GM21360 (cell line): Measurements from ENCODE around the gene MTNR1B.

Experiments
- ATAC-seq: cut with Tn5 transposase; IDR thresholded peaks from one replicate; pipeline ENCODE4 v1.9.1; 2021; ENCODE audit warnings: mild to moderate bottlenecking, moderate library complexity; ENCODE audit not compliant: unreplicated experiment

MTNR1B gene

DNA sequence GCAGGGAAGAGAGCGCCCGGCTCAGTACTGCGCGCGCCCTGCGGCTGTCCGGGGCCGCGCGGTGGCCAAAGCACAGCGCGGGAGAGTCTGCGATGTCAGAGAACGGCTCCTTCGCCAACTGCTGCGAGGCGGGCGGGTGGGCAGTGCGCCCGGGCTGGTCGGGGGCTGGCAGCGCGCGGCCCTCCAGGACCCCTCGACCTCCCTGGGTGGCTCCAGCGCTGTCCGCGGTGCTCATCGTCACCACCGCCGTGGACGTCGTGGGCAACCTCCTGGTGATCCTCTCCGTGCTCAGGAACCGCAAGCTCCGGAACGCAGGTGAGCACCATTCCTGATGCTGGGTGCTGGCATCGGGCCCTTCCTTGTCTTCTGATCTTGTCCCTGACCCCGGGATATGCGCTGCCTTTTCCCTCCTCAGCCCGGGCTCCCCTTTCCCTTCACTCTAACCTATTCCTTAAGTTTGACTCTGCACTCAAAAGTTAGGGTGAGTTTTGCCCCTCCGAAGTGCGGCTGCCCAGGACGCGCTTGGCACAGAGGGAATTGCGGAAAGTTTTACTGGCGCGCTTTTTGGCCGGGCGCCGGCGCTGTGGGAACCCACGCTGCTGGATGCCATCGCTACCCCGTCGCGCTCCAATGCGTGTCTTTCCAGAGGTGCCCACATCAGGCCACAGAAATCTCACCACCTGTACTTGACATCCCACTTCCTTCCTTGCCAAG, at the start of gene MTNR1B:
TSS of gene MTNR1B (plus strand) at position 18 of the 714 bp plus-strand sequence. CDS start at position 93, 75 bp downstream.
- no peak for ATAC-seq

GRCh38 chr11:92920331-92920730, 49.1 kb upstream of the MTNR1B start:
- ATAC-seq = no peak

DNA sequence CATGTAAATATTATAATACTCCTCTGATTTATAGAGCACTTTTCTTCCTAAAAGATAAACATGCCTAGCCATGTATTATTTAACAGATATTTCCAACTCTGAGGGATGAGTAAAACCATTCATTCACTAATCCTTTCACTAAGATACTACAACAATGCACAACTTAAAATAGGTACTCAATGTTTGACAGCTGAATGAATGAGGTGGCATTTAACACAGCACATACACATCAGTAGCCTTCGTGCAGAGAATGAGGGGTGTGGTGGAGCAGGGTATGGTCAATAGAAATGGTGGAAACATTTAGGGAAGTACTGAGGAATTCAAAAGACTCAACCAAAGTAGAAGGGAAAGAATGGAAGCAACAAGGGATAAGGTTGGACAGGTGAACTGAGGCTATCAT, 46.7 kb upstream of the MTNR1B start:
- ATAC-seq = no peak

GRCh38 chr11:92929246-92929645, 40.2 kb upstream of the MTNR1B start:
- ATAC-seq = no peak

DNA sequence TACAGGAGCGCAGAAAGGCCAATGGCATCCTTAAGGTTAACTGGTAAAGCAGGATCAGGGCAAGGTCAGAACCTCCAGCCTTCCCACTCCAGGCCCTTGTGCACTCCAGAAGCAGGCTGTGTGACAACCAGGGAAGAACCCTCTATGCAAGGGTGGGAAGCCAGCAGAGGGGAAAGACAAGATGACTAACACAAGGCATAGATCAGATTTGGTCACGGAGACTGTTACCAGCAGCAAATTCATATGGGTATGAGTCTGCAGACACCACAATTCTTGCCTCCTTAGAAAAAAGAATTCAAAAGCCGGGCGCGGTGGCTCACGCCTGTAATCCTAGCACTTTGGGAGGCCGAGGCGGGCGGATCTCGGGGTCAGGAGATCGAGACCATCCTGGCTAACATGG, 39.8 kb upstream of the MTNR1B start:
- no peak for ATAC-seq

- ATAC-seq = no peak
Measured at GRCh38 chr11:92931746-92932422, 37.6 kb upstream of the MTNR1B start.

DNA sequence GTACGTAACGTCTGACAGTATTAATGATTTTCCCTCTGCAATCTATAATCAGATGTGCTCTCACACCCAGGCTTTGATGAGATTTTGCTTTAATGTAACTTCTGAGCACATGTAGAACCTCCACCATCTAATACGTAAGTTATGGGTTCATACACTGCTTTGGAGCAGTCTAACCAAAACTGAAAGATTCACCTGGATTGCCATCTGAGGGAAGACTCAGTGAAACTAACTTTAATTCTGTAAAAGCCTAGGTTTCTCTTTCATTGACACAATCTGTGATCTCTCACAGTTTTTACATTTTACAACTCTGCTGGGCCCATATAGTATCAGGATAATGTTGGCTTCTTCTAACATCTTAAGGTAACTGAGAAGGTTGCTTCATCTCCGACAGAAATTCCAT, 30.1 kb upstream of the MTNR1B start:
- no peak for ATAC-seq

GRCh38 chr11:92941676-92942571, 27.5 kb upstream of the MTNR1B start:
- ATAC-seq = peak; percentile 68

DNA sequence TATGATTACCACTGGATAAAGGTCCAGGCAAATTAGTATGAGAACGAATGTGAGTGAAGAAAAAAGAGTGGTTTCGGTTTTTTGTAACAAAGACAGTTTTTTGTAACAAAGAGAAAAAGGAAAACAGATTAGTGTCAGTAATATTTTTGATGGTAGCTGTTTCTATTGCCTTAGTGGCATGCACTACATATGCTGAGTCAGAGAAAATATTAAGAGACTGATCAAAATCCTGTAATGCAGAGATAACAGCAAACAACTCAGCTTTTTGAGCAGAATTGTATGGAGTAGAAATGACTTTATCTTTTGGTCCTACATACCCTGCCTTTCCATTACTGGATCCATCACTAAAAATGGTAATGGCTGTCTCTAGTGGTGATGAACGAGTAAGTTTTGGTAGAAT, 22.7 kb upstream of the MTNR1B start:
- ATAC-seq = no peak

- no peak for ATAC-seq
Measured at GRCh38 chr11:92948116-92948515, 21.3 kb upstream of the MTNR1B start.

GRCh38 chr11:92954003-92954402, 15.4 kb upstream of the MTNR1B start:
- no peak for ATAC-seq

- ATAC-seq = no peak
Measured at GRCh38 chr11:92955860-92956259, 13.6 kb upstream of the MTNR1B start.

GRCh38 chr11:92960886-92961285, 8.6 kb upstream of the MTNR1B start:
- no peak for ATAC-seq

- ATAC-seq = no peak
Measured at GRCh38 chr11:92962446-92962845, 7.0 kb upstream of the MTNR1B start.

- no peak for ATAC-seq
Measured at GRCh38 chr11:92964471-92964870, 5.0 kb upstream of the MTNR1B start.

DNA sequence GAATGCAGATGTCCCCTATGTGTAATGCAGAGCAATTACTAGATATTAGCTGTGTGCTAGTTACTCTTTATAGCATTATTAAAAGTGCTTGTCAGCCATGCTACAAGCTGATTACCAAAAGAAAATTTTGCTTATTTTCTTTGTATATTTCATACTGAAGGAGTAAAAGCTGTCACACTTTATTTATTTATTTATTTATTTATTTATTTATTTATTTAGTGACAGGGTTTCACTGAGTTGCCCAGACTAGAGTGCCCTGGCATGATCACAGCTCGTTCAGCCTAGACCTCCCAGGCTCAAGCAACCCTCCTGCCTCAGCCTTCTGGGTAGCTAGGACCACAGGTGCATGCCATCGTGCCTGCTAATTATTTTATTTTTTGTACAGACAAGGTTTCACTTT, 4.3 kb upstream of the MTNR1B start:
- ATAC-seq = no peak

DNA sequence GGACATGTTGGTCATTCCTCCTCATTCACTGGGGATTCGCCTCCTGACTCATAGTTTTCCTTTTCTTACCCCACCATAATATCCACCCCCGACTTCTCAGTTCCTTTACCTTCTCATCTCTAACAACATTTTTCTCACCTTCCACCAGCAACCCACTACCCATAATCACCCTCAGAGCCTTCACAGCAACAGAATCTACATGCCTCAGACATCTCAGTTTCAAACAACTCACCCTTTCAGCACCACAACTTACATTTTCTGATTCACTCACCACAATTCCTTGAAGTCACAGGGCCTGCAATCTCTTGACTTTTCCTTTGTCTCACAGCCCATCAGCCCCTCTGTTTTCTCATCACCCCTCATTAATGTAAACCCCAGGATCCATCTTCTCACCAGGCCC, 2.3 kb upstream of the MTNR1B start:
- ATAC-seq = no peak

GRCh38 chr11:92967867-92968266, 1.6 kb upstream of the MTNR1B start:
- ATAC-seq = no peak

DNA sequence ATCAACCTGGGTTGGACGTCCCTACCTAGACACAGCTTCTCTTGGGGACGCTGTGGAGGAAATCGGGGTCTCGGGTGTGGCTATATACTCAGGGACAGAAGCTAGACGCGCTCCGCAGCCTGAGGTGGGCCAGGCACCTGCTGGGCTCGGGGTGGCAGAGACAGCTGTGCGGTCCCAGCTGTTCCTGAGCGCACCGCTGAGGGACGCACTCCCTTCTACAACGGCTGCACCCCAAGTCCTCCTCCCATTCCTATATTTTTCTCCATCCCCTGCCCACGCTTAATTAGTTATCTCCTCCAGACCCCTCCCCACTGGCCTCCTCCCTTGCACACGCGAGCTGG, 188 bp upstream of the MTNR1B start:
- no peak for ATAC-seq

DNA sequence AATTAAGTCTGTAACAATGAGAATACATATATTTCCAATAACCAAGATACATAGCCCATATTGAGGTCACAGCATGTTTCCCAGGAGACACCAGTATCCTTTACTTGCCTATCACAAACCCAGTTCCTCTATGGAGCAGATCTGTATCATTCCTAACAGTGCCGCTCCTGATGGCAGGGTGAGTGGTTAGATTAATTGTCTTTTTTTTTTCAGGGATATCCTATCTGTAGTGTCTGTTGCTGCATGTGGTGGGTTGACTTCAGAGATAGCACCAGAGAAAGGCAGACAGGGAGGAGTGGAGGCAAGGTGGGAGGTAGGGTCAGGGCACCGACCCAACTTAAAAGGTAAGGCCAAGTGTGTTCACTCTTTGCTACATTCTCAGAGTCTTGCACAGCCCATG, 2.8 kb downstream of the MTNR1B start:
- no peak for ATAC-seq

DNA sequence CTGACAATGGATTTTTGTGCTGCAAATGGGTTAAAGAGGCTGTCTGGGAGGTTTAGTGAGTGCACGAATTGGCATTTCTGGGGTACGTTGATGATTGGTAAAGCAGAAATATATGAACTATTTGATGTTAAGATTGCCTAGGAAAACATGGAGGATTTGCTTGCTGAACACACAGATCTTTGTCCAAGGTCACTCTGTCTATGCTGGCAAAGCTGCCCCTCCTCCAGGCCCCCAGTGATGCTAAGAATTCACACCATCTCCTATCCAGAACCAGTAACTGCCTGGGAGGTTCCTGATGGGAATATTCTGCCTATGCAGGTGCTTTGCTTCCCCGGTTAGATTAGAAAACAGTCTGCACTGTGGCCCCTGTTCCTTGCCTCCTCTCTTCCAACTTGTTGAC, 5.8 kb downstream of the MTNR1B start:
- ATAC-seq = no peak

DNA sequence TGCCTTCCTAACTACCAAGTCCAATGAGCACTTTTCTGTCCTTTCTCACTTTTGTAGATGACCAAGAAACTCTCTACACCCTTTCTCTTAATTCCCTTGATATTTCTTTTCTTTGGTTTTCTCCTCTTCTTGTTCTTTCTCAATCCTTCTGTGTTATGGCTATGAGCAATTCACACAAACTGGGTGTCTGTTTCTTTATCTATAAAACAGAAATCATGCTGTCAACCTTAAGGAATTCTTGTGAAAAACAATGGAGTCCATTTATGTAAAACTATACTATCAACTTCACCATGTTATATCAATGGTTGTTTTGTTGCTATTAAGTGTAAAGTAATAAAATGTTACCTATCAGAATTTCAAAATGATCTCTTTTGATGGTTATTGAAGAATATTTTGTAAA, 7.2 kb downstream of the MTNR1B start:
- ATAC-seq = no peak
